ENCODE results near the gene SPATA2L. TPM values are rescaled to one million over a fixed set of nuclear protein-coding genes. Genes with fewer than 3 reads are reported as not detected.

SPATA2L gene
- total and polyA plus RNA-seq, 4 donors, result 6.9 to 17.3 (median 13.6) TPM

- H3K9ac ChIP-seq (ENCODE audit: insufficient read depth in 1 of 2, low read length in 2 of 2), result no peak overlapping the region
- 0 to 1% methylated on average over 81 to 112 of the region's 112 CpGs for WGBS, 2 donors
- H3K27ac ChIP-seq (ENCODE audit: low read depth in 1 of 2, low read length in 1 of 2), result peak overlapping the region; percentile 96 to 98
- H3K9me3 ChIP-seq (ENCODE audit: control insufficient read depth in 4 of 4, insufficient read depth in 3 of 4, low read length in 3 of 4), result no peaks in the 10 kb centered on the region
- H3K4me1 ChIP-seq (ENCODE audit: control insufficient read depth in 5 of 5, insufficient read depth in 5 of 5, low read length in 5 of 5), result peaks cover 0 to 32% (median 19%) of the 10 kb centered on the region in 5 donors
- DNase-seq, result peak; percentile 26 to 48 (median 31)
- peak overlapping the region; percentile 81 for H3K4me3 ChIP-seq
- TF ChIP-seq CTCF (IDR thresholded peaks at IDR 0.05; ENCODE audit: control extremely low read depth, extremely low read depth), result no peak
- ATAC-seq (ENCODE audit: insufficient read depth, low FRiP score), result peak; percentile 42
- peaks cover 0 to 20% (median 13%) of the 10 kb centered on the region in 4 donors for H3K36me3 ChIP-seq (ENCODE audit: control insufficient read depth in 4 of 4, insufficient read depth in 4 of 4, low read length in 4 of 4)
- no peaks in the 10 kb centered on the region for H3K27me3 ChIP-seq (ENCODE audit: control insufficient read depth in 3 of 3, insufficient read depth in 3 of 3, low read length in 2 of 3)
Measured at GRCh38 chr16:89721546-89722391, 20.3 kb upstream of the SPATA2L start.

- Histone ChIP-seq H3K9me3 (ENCODE audit: control insufficient read depth in 4 of 4, insufficient read depth in 3 of 4, low read length in 3 of 4) (no peaks in the 10 kb centered on the region), H3K4me1 (ENCODE audit: control insufficient read depth in 5 of 5, insufficient read depth in 5 of 5, low read length in 5 of 5) (peaks cover 0 to 32% (median 19%) of the 10 kb centered on the region in 5 donors), H3K36me3 (ENCODE audit: control insufficient read depth in 4 of 4, insufficient read depth in 4 of 4, low read length in 4 of 4) (peaks cover 0 to 20% (median 12%) of the 10 kb centered on the region in 4 donors), H3K4me3 (peak within 1 kb of the TSS; percentile 81), H3K27ac (ENCODE audit: low read depth in 1 of 2, low read length in 1 of 2) (peak within 1 kb of the TSS; percentile 96 to 98), H3K9ac (ENCODE audit: insufficient read depth in 1 of 2, low read length in 2 of 2) (peak within 1 kb of the TSS in 1 of 2 donors; percentile 2), H3K27me3 (ENCODE audit: control insufficient read depth in 3 of 3, insufficient read depth in 3 of 3, low read length in 2 of 3) (no peaks in the 10 kb centered on the region)
- WGBS, 2 donors, result 0 to 1% methylated on average over 44 to 103 of the region's 103 CpGs
- DNase-seq (peak; percentile 81 to 87 (median 83)), ATAC-seq (ENCODE audit: insufficient read depth, low FRiP score) (peak; percentile 75)
- TF ChIP-seq CTCF (IDR thresholded peaks at IDR 0.05; ENCODE audit: control extremely low read depth, extremely low read depth), result no peak
Measured at GRCh38 chr16:89720813-89721545, 19.5 kb upstream of the SPATA2L start, which contains the start of the genes VPS9D1 and ZNF276. VPS9D1 (minus strand) TSS chr16:89720898; CDS start chr16:89720861, 37 bp downstream. ZNF276 (plus strand) TSS chr16:89721537; CDS start chr16:89721641, 104 bp downstream.

- WGBS, 2 donors, result 0 to 1% methylated on average over 13 to 29 of the region's 29 CpGs
- peaks cover 0 to 32% (median 19%) of the 10 kb centered on the region in 5 donors for H3K4me1 ChIP-seq (ENCODE audit: control insufficient read depth in 5 of 5, insufficient read depth in 5 of 5, low read length in 5 of 5)
- H3K27me3 ChIP-seq (ENCODE audit: control insufficient read depth in 3 of 3, insufficient read depth in 3 of 3, low read length in 2 of 3), result no peaks in the 10 kb centered on the region
- H3K9ac ChIP-seq (ENCODE audit: insufficient read depth in 1 of 2, low read length in 2 of 2), result no peak overlapping the region
- peak overlapping the region; percentile 96 to 97 for H3K27ac ChIP-seq (ENCODE audit: low read depth in 1 of 2, low read length in 1 of 2)
- H3K9me3 ChIP-seq (ENCODE audit: control insufficient read depth in 4 of 4, insufficient read depth in 3 of 4, low read length in 3 of 4), result no peaks in the 10 kb centered on the region
- no peak for TF ChIP-seq CTCF (IDR thresholded peaks at IDR 0.05; ENCODE audit: control extremely low read depth, extremely low read depth)
- peak; percentile 1 for ATAC-seq (ENCODE audit: insufficient read depth, low FRiP score)
- H3K36me3 ChIP-seq (ENCODE audit: control insufficient read depth in 4 of 4, insufficient read depth in 4 of 4, low read length in 4 of 4), result peaks cover 0 to 20% (median 12%) of the 10 kb centered on the region in 4 donors
- DNase-seq, result no peak
- H3K4me3 ChIP-seq, result peak overlapping the region; percentile 81
Measured at GRCh38 chr16:89720551-89720812, 19.0 kb upstream of the SPATA2L start.

All from lung (tissue), 12 donors.